Measurements from ENCODE around the gene KIF16B.

KIF16B gene

DNA sequence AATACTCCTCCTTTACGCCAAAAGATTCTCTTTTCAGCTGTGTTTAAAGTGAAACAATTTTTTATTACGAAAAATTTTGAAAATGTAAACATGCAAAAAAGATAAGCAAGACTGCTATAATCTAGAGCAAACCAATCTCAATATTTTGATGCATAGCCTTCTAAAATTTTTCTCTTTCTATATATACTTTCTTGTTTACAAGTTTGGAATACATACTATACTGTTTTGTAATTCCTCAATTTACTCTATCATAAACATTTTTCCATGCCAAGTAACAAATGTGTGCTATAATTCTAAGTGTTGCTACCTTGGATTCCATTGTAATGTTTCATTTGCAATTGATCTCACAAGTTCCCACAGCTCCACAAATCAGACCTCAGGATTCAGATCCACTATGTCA is 43.1 kb upstream of the KIF16B start:
- TF ChIP-seq, protein P1, sequence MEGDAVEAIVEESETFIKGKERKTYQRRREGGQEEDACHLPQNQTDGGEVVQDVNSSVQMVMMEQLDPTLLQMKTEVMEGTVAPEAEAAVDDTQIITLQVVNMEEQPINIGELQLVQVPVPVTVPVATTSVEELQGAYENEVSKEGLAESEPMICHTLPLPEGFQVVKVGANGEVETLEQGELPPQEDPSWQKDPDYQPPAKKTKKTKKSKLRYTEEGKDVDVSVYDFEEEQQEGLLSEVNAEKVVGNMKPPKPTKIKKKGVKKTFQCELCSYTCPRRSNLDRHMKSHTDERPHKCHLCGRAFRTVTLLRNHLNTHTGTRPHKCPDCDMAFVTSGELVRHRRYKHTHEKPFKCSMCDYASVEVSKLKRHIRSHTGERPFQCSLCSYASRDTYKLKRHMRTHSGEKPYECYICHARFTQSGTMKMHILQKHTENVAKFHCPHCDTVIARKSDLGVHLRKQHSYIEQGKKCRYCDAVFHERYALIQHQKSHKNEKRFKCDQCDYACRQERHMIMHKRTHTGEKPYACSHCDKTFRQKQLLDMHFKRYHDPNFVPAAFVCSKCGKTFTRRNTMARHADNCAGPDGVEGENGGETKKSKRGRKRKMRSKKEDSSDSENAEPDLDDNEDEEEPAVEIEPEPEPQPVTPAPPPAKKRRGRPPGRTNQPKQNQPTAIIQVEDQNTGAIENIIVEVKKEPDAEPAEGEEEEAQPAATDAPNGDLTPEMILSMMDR (IDR thresholded peaks at IDR 0.05; ENCODE audit: low read depth, low read length), result no peak
- no peak for DNase-seq (ENCODE audit: extremely low read depth, low read depth)

DNA sequence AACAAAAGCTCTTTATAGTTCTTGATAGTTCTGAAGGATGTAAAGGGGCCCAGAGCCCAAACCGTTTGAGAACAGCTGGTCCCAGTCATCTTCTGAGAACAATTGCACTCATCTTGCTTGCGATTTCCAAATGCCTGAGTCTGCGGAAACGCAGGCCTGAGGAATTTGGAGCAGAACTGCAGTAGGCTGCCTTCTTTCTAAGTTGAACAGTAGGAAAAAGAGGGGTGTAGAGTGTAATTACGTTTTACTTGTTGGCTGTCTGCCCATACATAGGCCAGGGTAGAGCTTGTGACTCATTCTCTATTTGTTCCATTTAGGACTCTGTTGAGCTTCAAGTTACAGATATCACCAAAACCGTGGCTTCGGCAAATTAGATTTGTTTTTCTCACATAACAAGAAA is 42.0 kb upstream of the KIF16B start:
- TF ChIP-seq, protein P1 (IDR thresholded peaks at IDR 0.05; ENCODE audit: low read depth, low read length), result no peak
- peak; percentile 56 for DNase-seq (ENCODE audit: extremely low read depth, low read depth)

DNA sequence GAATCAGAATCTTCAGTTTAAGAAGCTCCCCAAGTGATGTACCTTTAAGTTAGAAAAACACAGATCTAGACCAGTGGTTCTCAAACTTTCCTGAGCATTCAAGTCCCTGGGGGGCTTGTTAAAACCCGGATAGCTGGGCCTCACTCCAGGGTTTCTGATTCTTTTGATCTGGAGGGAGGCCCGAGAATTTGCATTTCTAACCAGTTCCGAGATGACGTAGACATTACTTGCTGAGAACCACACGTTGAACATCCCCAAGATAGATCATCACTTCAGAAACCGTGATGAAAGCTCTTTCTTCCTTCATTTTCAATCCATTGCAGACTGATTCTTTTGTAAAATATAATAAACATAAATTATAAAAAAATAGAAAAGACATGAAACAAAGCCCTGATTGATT is 40.7 kb upstream of the KIF16B start:
- TF ChIP-seq, protein P1 (IDR thresholded peaks at IDR 0.05; ENCODE audit: low read depth, low read length), result no peak
- no peak for DNase-seq (ENCODE audit: extremely low read depth, low read depth)

DNA sequence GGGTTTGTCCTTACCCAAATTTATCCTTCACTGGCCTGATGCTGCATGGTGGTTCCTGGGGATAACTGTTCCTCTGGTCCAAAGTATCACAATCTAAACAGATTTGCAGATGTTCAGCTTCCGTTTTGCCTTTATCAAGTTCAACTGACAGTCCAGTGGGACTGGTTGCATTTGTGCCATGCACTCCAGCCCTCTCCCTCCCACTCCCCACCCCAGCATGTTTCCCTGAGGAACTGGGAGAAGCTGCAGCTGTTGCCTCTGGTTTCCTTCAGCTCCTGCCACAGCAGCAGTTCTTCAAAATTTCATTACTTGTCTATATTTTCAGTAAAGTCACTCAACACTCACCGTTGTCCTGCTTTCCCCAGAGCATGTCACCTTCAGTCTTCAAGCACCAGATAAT is 39.5 kb upstream of the KIF16B start:
- TF ChIP-seq, protein P1 (IDR thresholded peaks at IDR 0.05; ENCODE audit: low read depth, low read length), result no peak
- no peak for DNase-seq (ENCODE audit: extremely low read depth, low read depth)

DNA sequence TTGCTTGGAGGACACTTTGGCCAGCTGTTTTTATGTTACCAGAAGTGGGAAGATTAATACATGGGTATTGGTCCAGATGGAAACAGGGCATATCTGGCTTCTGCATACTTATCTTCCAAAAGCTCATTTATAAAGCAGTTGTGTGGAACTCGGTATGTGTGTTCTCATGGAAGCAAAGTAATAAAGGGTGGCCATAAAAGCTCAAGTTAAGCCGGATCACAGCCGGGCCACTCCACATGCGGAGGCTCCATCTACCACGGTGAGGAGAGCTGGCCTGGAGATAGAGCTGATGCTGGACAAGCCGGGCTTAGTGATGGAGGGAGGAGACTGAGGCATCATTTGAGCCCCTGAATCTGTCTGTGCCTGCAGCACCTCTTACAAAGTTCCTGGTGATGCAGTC is 38.6 kb upstream of the KIF16B start:
- TF ChIP-seq, protein P1 (IDR thresholded peaks at IDR 0.05; ENCODE audit: low read depth, low read length), result no peak
- no peak for DNase-seq (ENCODE audit: extremely low read depth, low read depth)

DNA sequence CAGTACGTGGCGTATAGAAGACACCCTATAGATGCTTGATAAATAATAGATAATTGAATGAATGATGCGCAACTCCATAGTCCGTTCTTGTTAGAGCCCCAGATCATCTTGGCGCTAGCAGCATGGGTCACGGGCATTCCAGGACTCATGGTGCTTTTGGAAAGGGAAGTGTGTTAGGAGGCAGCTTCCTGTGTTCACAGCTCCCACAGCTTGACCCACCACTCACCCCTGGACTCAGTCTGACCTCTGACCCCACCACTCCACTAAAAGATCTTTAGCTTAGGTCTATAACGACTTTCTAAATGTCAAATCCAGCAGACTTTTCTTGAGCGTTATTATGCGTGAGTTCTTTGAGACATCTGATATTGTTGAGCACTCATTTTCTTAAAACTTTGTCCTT is 35.8 kb upstream of the KIF16B start:
- no peak for DNase-seq (ENCODE audit: extremely low read depth, low read depth)
- TF ChIP-seq, protein P1 (IDR thresholded peaks at IDR 0.05; ENCODE audit: low read depth, low read length), result no peak

DNA sequence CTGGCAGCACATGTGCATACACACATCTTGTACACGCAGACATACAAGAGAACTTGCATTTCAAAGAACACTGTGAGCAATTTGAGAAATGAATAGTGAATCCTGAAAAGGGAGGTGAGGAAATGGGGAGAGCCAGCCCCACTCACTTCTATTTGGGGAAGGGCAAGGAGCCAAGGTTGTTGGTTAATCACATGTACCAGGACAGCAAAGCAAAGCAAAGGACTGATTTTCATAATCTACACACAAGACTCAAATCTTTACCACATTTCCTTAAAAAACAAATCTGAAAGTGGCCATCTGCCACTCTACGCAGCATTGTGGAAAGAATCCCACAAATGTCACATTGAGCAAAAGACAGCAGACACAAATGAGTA is 35.0 kb upstream of the KIF16B start:
- TF ChIP-seq, protein P1 (IDR thresholded peaks at IDR 0.05; ENCODE audit: low read depth, low read length), result no peak
- DNase-seq (ENCODE audit: extremely low read depth, low read depth), result no peak

All from AG09319 (cell line).